ENCODE results near the gene DCBLD1.
A peak's percentile ranks its signal among the peaks of the same experiment; 100 is the strongest.

DCBLD1 gene

DNA sequence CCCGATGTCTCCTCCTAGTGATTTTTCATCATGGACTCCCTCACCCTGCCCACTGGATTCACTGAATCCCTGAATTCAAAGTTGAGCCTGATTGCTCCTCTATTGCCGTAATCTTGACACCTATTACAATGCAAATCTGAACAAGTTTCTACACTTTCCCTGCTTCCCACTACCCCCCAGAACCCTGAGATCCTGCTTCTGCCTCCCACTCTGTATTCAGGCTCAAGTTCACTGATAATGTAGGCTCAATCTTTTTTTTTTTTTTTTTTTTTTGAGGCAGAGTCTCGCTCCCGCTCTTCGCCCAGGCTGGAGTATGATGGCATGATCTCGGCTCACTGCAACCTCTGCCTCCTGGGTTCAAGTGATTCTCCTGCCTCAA lies 3.6 kb upstream of the DCBLD1 start:
- Histone ChIP-seq H3K4me1 (ENCODE audit: control insufficient read depth, insufficient read depth, low read length) (no peaks in the 10 kb centered on the region), H3K27ac (ENCODE audit: low read depth, low read length) (no peak overlapping the region), H3K27me3 (ENCODE audit: control insufficient read depth, insufficient read depth, low read length) (no peaks in the 10 kb centered on the region), H3K9ac (ENCODE audit: low read length) (no peak overlapping the region), H3K4me3 (ENCODE audit: low read length) (no peak overlapping the region), H3K36me3 (ENCODE audit: control insufficient read depth, insufficient read depth, low read length) (no peaks in the 10 kb centered on the region)

DNA sequence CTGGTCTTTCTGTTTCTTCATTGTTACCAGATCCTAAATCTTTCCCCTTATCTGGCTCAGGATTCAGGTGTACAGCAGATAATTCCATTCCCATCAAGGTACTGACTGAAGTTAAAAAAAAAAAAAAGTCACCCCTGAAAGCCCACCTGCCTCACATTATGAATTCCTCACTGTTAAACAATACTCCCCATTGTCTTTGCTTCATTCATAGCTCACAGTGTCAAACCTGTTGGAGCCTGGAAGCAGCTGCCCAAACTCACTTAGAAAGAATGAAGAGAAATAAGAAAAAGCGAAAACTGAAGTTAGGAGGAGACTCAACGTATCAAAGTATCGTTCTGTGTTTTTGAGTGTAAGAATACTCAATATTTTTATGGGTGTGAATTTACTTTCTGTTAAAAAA lies 1.8 kb upstream of the DCBLD1 start:
- Histone ChIP-seq H3K4me1 (ENCODE audit: control insufficient read depth, insufficient read depth, low read length) (no peaks in the 10 kb centered on the region), H3K9ac (ENCODE audit: low read length) (no peak overlapping the region), H3K4me3 (ENCODE audit: low read length) (no peak overlapping the region), H3K27ac (ENCODE audit: low read depth, low read length) (no peak overlapping the region), H3K36me3 (ENCODE audit: control insufficient read depth, insufficient read depth, low read length) (no peaks in the 10 kb centered on the region), H3K27me3 (ENCODE audit: control insufficient read depth, insufficient read depth, low read length) (no peaks in the 10 kb centered on the region)

DNA sequence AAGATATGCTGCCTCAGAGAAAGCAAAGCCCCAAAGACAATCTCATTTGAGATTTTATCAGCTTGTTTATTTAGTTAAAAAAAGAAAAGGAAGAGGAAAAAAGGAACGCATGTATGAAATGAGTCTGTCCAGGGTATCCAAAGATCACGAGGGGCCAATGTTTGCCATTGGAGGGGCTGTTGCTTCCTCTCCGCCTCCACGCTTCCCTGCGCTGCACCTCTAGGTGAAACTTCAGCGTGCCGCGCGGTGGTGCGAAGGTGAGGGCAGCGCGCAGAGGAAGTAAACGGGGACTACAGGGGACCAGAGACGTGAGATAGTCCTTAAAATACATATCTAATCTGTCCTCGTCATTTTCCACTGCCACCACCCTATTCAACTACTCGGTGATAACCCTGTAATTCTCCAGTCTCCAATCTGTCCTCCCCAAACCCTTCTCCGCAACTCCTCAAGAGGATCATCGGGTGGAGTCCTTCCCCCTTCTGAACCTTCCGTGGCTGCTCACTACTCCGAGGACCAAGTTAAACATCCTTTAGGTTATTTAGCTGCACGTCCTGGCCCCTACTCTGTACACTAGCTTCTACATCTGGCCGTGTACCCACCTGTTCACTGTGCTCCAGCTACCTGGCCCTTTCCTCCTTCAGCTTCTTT lies 1.1 kb upstream of the DCBLD1 start:
- Histone ChIP-seq H3K4me3 (ENCODE audit: low read length) (peak overlapping the region; percentile 74), H3K27ac (ENCODE audit: low read depth, low read length) (no peak overlapping the region), H3K9ac (ENCODE audit: low read length) (no peak overlapping the region), H3K4me1 (ENCODE audit: control insufficient read depth, insufficient read depth, low read length) (no peaks in the 10 kb centered on the region), H3K27me3 (ENCODE audit: control insufficient read depth, insufficient read depth, low read length) (no peaks in the 10 kb centered on the region), H3K36me3 (ENCODE audit: control insufficient read depth, insufficient read depth, low read length) (no peaks in the 10 kb centered on the region)

DNA sequence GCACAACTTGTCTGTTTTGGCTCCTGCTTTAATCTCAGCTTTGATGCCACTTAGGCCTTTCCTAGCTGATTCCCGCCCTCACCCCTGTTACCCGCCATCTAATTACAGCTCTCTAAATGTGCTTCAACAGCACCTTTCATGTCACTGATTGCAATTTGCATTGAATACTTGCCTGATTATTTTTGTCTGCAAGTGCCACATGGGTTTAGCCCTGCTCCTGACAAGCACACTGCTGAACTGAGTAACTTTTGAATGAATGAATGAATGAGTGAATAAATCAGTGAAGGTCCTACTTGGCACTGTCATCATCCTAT lies 591 bp upstream of the DCBLD1 start:
- no peaks in the 10 kb centered on the region for H3K27me3 ChIP-seq (ENCODE audit: control insufficient read depth, insufficient read depth, low read length)
- H3K9ac ChIP-seq (ENCODE audit: low read length) = no peak overlapping the region
- no peak overlapping the region for H3K27ac ChIP-seq (ENCODE audit: low read depth, low read length)
- H3K4me1 ChIP-seq (ENCODE audit: control insufficient read depth, insufficient read depth, low read length) = no peaks in the 10 kb centered on the region
- H3K4me3 ChIP-seq (ENCODE audit: low read length) = peak overlapping the region; percentile 74
- no peaks in the 10 kb centered on the region for H3K36me3 ChIP-seq (ENCODE audit: control insufficient read depth, insufficient read depth, low read length)

DNA sequence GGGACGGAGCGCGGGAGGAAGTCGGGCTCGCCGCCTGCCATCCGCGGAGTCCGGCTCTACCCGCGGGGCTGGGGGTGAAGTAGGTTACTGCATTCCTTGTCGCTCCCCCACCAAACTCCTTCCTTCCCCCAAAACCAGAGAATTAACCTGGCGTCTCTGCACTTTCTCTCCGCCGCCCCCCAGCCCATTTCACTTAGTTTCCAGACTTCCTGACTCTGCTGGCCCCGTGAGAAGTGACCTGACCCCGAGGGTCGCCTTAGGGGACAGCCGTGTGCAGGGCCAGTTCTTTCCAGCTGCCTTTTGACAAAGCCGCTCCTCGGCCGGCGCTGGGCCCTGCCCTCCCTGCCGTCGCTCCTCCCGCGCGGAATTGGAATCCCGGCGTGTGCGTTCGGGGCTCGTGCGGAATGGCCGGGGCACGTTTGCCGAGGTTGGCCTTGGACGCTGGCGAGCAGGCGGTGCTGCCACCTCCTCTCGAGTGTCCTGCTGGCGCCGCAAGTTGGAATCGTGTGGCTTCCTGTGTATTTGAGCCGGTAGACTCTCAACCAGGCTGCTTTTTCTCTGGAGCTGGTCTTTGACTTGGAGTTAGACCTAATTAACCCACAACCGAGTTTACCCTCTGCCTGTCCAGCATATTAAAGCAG lies 650 bp downstream of the DCBLD1 start:
- Histone ChIP-seq H3K27me3 (ENCODE audit: control insufficient read depth, insufficient read depth, low read length) (no peaks in the 10 kb centered on the region), H3K27ac (ENCODE audit: low read depth, low read length) (no peak overlapping the region), H3K4me1 (ENCODE audit: control insufficient read depth, insufficient read depth, low read length) (no peaks in the 10 kb centered on the region), H3K9ac (ENCODE audit: low read length) (peak overlapping the region; percentile 3), H3K4me3 (ENCODE audit: low read length) (peak overlapping the region; percentile 74), H3K36me3 (ENCODE audit: control insufficient read depth, insufficient read depth, low read length) (no peaks in the 10 kb centered on the region)

DNA sequence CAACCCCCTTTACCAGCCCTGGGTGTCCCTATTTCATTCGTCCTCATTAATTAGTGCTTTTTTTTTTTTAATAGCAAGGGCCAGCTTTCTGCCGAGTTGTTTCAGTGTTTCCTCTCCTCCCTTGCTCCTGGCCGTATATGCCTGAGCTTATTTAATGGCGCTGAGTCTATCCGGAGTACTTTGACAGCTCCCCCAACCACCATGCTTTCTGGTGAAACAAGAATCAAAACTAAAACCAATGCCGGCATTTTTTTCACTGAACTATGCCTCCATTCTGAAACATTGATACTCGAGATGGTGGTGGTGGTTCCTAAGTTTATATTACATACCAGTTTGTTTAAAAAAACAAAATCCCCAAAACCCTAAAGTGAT lies 1.2 kb downstream of the DCBLD1 start:
- no peak overlapping the region for H3K9ac ChIP-seq (ENCODE audit: low read length)
- H3K4me1 ChIP-seq (ENCODE audit: control insufficient read depth, insufficient read depth, low read length) = no peaks in the 10 kb centered on the region
- H3K27ac ChIP-seq (ENCODE audit: low read depth, low read length) = no peak overlapping the region

DNA sequence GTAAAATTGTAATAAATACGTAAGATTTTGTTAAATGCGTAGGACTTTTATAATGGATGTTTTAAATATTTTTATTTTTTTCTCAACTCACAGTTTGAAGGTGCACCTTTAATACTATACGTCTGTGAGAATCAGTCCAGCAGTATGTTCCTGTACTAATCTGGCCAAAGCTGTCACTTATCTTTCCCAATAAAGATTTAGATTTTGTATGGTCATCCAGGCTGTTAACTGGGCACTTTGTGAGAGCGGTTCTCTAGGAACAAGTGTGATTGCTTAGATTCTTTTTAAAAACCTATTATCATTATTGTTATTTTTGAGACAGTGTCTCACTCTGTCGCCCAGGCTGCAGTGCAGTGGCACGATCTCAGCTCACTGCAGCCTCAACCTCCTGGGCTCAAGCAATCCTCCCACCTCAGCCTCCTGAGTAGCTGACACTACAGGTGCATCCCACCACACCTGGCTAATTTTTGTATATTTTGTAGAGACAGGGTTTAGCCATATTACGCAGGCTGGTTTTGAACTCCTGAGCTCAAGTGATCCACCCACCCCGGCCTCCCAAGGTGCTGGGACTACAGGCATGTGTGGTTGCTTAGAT lies 1.7 kb downstream of the DCBLD1 start:
- no peaks in the 10 kb centered on the region for H3K4me1 ChIP-seq (ENCODE audit: control insufficient read depth, insufficient read depth, low read length)
- no peaks in the 10 kb centered on the region for H3K36me3 ChIP-seq (ENCODE audit: control insufficient read depth, insufficient read depth, low read length)
- H3K4me3 ChIP-seq (ENCODE audit: low read length) = peak overlapping the region; percentile 74
- H3K27me3 ChIP-seq (ENCODE audit: control insufficient read depth, insufficient read depth, low read length) = no peaks in the 10 kb centered on the region
- H3K9ac ChIP-seq (ENCODE audit: low read length) = no peak overlapping the region
- no peak overlapping the region for H3K27ac ChIP-seq (ENCODE audit: low read depth, low read length)

More for the DNA sequence above, 1.2 kb downstream of the DCBLD1 start:
- no peaks in the 10 kb centered on the region for H3K27me3 ChIP-seq (ENCODE audit: control insufficient read depth, insufficient read depth, low read length)
- no peaks in the 10 kb centered on the region for H3K36me3 ChIP-seq (ENCODE audit: control insufficient read depth, insufficient read depth, low read length)
- peak overlapping the region; percentile 74 for H3K4me3 ChIP-seq (ENCODE audit: low read length)

DNA sequence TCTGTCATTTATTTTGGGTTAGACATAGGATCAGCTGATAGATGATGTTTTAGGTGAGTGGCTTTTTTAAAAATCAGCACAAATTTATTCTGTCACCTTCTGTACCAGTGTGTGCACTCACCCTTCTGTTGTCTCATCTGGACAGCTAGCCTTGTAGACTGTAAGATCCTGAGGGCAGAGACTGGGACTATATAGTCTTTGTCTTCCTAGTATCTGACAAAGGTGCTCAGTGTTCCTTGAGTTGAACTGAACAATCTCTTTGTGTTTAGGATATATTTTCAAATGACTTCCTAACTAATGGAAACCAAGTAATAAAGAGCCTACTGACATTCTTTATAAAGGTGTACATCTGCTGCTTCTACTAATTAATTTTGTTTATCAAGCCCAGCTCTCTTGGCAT lies 3.0 kb downstream of the DCBLD1 start:
- Histone ChIP-seq H3K27me3 (ENCODE audit: control insufficient read depth, insufficient read depth, low read length) (no peaks in the 10 kb centered on the region), H3K4me3 (ENCODE audit: low read length) (no peak overlapping the region), H3K4me1 (ENCODE audit: control insufficient read depth, insufficient read depth, low read length) (no peaks in the 10 kb centered on the region), H3K27ac (ENCODE audit: low read depth, low read length) (no peak overlapping the region), H3K36me3 (ENCODE audit: control insufficient read depth, insufficient read depth, low read length) (no peaks in the 10 kb centered on the region), H3K9ac (ENCODE audit: low read length) (no peak overlapping the region)

DNA sequence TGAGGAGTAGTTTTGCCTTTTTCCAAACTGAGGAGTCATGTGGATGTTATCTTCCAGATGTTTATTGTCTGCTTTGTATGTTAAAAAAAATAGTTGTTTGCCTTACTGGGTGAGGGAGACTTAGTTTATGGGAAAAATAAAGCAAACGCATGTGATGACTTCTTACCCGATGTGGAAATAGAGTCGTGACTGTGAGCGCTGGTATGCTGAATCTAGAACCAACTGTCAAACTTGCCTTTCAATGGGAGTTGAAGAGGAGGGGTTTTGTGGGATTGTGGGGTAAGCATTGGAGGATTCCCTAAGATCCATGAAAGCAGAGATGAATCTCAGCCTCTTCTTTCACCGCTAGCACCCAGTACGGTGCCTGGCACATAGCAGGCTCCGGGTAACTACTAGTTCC lies 5.3 kb downstream of the DCBLD1 start:
- Histone ChIP-seq H3K27me3 (ENCODE audit: control insufficient read depth, insufficient read depth, low read length) (no peaks in the 10 kb centered on the region), H3K36me3 (ENCODE audit: control insufficient read depth, insufficient read depth, low read length) (no peaks in the 10 kb centered on the region), H3K4me1 (ENCODE audit: control insufficient read depth, insufficient read depth, low read length) (no peaks in the 10 kb centered on the region), H3K27ac (ENCODE audit: low read depth, low read length) (no peak overlapping the region), H3K4me3 (ENCODE audit: low read length) (no peak overlapping the region), H3K9ac (ENCODE audit: low read length) (no peak overlapping the region)

DNA sequence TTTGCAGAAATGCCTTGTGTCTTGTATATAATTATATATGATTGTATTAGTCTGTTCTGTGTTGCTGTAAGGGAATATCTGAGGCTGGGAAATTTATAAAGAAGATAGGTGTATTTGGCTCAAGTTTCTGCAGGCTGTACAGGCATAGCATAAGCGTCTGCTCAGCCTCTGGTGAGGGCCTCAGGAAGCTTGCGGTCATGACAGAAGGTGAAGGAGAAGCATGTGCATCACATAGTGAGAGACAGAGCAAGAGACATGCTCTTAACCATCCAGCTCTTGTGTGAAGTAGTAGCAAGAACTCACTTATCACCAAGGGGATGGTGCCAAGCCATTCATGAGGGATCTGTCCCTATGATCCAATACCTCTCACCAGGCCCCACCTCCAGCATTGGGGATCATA lies 6.5 kb downstream of the DCBLD1 start:
- H3K9ac ChIP-seq (ENCODE audit: low read length) = no peak overlapping the region
- no peak overlapping the region for H3K4me3 ChIP-seq (ENCODE audit: low read length)
- H3K27ac ChIP-seq (ENCODE audit: low read depth, low read length) = no peak overlapping the region
- no peaks in the 10 kb centered on the region for H3K27me3 ChIP-seq (ENCODE audit: control insufficient read depth, insufficient read depth, low read length)
- H3K4me1 ChIP-seq (ENCODE audit: control insufficient read depth, insufficient read depth, low read length) = no peaks in the 10 kb centered on the region
- H3K36me3 ChIP-seq (ENCODE audit: control insufficient read depth, insufficient read depth, low read length) = no peaks in the 10 kb centered on the region

DNA sequence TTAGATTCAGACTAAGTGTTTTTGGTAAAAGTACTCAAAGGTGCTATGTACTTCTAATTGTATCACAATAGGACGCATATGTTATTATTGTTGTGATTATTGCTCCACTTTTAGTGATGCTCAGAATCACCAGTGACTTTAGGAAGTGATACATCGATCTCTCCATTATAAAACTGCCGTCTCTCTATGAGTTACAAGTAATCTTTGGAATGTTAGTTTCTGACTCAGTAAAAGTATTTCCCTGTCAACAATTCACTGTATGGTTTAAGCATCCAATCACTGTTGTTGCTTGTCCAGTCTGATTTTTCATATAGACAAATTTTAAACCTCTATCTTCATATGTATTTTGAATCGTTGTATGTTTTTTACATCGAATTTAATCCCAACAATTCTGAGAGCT lies 9.4 kb downstream of the DCBLD1 start:
- no peak overlapping the region for H3K27ac ChIP-seq (ENCODE audit: low read depth, low read length)
- H3K36me3 ChIP-seq (ENCODE audit: control insufficient read depth, insufficient read depth, low read length) = no peaks in the 10 kb centered on the region
- H3K27me3 ChIP-seq (ENCODE audit: control insufficient read depth, insufficient read depth, low read length) = no peaks in the 10 kb centered on the region
- no peaks in the 10 kb centered on the region for H3K4me1 ChIP-seq (ENCODE audit: control insufficient read depth, insufficient read depth, low read length)
- H3K4me3 ChIP-seq (ENCODE audit: low read length) = no peak overlapping the region
- H3K9ac ChIP-seq (ENCODE audit: low read length) = no peak overlapping the region

DNA sequence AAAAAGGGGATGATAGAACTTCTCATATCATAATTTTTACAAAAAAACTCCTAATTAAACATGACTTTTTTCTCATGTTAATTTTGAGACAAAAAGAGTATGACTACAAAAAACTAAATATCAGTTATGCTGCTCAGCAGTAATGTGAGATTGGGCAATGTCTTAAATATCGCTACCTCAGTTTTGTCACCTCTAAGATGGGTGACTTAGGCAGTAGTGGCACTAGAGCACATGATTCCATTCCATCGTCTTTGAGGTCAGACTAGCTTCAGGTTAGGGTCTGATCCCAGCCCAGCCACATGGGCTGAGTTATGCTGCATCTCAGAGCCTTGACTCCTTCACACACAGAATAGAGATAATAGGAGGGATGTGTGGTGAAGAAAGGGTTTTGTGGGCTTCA lies 11.0 kb downstream of the DCBLD1 start:
- H3K27me3 ChIP-seq (ENCODE audit: control insufficient read depth, insufficient read depth, low read length) = no peaks in the 10 kb centered on the region
- H3K36me3 ChIP-seq (ENCODE audit: control insufficient read depth, insufficient read depth, low read length) = no peaks in the 10 kb centered on the region
- no peak overlapping the region for H3K9ac ChIP-seq (ENCODE audit: low read length)
- H3K27ac ChIP-seq (ENCODE audit: low read depth, low read length) = no peak overlapping the region
- H3K4me3 ChIP-seq (ENCODE audit: low read length) = no peak overlapping the region
- no peaks in the 10 kb centered on the region for H3K4me1 ChIP-seq (ENCODE audit: control insufficient read depth, insufficient read depth, low read length)

DNA sequence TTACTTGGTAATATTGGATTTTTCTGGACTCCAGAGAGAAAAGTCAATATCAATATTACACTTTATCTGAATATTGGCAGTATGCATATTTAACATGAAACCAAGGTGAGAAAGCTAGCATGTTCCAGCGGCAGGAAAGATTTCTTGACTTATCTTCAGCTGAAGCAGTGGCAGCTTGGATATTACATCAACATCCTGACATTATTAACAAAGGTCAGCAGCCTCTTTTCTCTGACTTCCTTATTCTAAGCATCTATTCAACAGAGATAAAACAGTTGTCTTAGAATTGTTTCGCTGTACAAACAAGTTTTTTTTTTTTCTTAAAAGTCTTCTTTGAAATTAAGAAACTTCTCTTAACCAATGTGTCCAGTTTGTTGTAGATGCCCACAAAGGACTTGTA lies 11.8 kb downstream of the DCBLD1 start:
- H3K27me3 ChIP-seq (ENCODE audit: control insufficient read depth, insufficient read depth, low read length) = no peaks in the 10 kb centered on the region
- no peak overlapping the region for H3K4me3 ChIP-seq (ENCODE audit: low read length)
- H3K4me1 ChIP-seq (ENCODE audit: control insufficient read depth, insufficient read depth, low read length) = no peaks in the 10 kb centered on the region
- H3K27ac ChIP-seq (ENCODE audit: low read depth, low read length) = no peak overlapping the region
- H3K9ac ChIP-seq (ENCODE audit: low read length) = no peak overlapping the region
- no peaks in the 10 kb centered on the region for H3K36me3 ChIP-seq (ENCODE audit: control insufficient read depth, insufficient read depth, low read length)
